Glutamatergic neuron (in vitro differentiated cells): ENCODE results near the gene CDK4. TPM values are rescaled to one million over a fixed set of nuclear protein-coding genes. Genes with fewer than 3 reads are reported as not detected.

Experiments
- DNase-seq: peaks from one replicate; pipeline ENCODE4 v3.0.0; 2022
- H3K27ac Mint-ChIP-seq: one replicate; pipeline ENCODE4 v1.8.0; 2020; ENCODE audit warnings: mild to moderate bottlenecking, mixed read lengths, inconsistent platforms; ENCODE audit not compliant: unreplicated experiment
- H3K27me3 Mint-ChIP-seq: one replicate; pipeline ENCODE4 v1.8.0; 2020; ENCODE audit warnings: mild to moderate bottlenecking, moderate library complexity, mixed read lengths, inconsistent platforms; ENCODE audit not compliant: unreplicated experiment
- H3K36me3 Mint-ChIP-seq: one replicate; pipeline ENCODE4 v1.8.0; 2020; ENCODE audit warnings: mild to moderate bottlenecking, mixed read lengths, inconsistent platforms; ENCODE audit not compliant: unreplicated experiment
- H3K4me1 Mint-ChIP-seq: one replicate; pipeline ENCODE4 v1.8.0; 2020; ENCODE audit warnings: mild to moderate bottlenecking, low read depth, mixed read lengths, inconsistent platforms; ENCODE audit not compliant: unreplicated experiment
- H3K4me3 Mint-ChIP-seq: one replicate; pipeline ENCODE4 v1.8.0; 2020; ENCODE audit warnings: mild to moderate bottlenecking, mixed read lengths, inconsistent platforms; ENCODE audit not compliant: unreplicated experiment
- H3K9me3 Mint-ChIP-seq: one replicate; pipeline ENCODE4 v1.8.0; 2020; ENCODE audit warnings: mild to moderate bottlenecking, moderate library complexity, mixed read lengths, inconsistent platforms; ENCODE audit not compliant: unreplicated experiment
- total RNA-seq: library from RNA; stranded (reverse); fragmentation: NEBNext Ultra II Directional; extraction: Animal tissue kit (Norgen Biotek cat#: 25700); gene quantifications from one replicate; pipeline ENCODE4 v1.2.1, GENCODE V29; 2021; ENCODE audit not compliant: unreplicated experiment
- TF ChIP-seq, protein P1 (sequence below): fragments of 200-600 bp; sonication (generic); IDR thresholded peaks from one replicate; pipeline ENCODE4 v1.5.0; 2021; ENCODE audit not compliant: partially characterized antibody, unreplicated experiment

The CDK4 gene
- total RNA-seq, 1 donor from 2014 or later, result 123 TPM

DNA sequence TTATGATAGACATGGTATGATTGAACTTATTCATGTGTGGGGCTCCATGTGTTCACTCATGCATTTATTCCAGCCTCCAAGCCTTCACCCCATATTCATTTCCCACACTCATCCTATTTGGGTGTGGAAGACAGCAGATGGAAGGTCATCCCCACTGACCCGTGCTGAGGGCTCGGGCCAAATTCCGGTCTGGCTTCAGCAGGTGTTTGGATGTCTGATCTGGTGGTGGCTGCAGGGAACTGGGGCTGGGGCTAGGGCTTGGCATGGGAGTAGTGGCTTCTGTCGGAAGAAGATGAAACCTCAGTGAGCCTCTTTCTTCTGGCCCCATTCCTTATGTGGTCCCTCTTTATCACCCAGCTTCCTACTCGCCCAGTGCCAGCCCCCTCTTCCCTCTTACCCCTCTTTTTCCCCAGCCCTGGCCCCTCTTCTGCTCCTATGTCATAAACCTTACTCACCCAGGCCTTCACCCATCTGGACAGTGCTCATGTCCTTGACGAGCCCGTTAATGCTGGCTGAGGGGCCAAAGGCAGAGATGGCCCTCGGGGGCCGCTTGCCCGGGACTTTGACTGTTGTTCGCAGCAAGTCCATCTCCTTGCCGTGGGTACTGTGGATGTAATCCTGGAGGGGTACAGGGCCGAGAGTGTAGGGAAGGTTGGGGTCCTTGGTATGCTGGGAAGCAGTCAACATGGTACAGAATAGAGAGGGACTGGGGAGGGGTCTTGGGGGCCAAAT is 21.6 kb downstream of the CDK4 start:
- Mint-ChIP-seq H3K36me3 (peaks cover 25% of the 10 kb centered on the region), H3K4me1 (peaks cover 12% of the 10 kb centered on the region), H3K9me3 (peaks cover 16% of the 10 kb centered on the region), H3K27ac (no peak overlapping the region), H3K4me3 (no peak overlapping the region), H3K27me3 (peaks cover 38% of the 10 kb centered on the region)
- TF ChIP-seq, protein P1, sequence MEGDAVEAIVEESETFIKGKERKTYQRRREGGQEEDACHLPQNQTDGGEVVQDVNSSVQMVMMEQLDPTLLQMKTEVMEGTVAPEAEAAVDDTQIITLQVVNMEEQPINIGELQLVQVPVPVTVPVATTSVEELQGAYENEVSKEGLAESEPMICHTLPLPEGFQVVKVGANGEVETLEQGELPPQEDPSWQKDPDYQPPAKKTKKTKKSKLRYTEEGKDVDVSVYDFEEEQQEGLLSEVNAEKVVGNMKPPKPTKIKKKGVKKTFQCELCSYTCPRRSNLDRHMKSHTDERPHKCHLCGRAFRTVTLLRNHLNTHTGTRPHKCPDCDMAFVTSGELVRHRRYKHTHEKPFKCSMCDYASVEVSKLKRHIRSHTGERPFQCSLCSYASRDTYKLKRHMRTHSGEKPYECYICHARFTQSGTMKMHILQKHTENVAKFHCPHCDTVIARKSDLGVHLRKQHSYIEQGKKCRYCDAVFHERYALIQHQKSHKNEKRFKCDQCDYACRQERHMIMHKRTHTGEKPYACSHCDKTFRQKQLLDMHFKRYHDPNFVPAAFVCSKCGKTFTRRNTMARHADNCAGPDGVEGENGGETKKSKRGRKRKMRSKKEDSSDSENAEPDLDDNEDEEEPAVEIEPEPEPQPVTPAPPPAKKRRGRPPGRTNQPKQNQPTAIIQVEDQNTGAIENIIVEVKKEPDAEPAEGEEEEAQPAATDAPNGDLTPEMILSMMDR, result no peak
- no peak for DNase-seq

DNA sequence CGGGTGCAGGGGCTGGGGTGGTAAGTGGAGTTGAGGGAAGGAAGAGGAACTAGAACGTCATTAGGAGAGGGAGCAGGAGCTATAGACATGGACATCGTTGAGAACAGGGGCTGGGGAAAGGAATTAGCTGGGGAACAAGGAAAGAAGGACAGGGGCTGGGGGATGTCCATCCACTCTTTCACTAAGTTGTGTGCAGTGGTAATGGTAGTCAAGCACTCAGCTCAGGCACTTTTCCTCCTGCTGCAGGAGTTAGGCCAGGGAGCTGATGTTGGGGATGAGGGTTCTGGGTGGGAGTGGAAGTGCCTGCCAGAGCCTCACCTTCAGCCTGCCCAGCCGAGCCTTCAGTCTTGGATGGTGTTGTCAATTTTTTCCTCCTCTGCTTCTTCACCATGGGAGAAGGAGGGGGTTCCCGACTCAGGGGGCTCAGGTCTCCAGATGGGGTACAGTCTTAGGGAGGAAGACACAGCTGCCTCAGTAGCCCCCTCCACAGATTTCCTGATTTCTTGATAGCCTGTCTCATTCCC is 22.7 kb downstream of the CDK4 start:
- DNase-seq, result no peak
- TF ChIP-seq, protein P1, result no peak
- peaks cover 9% of the 10 kb centered on the region for H3K9me3 Mint-ChIP-seq
- H3K4me1 Mint-ChIP-seq, result peaks cover 4% of the 10 kb centered on the region
- no peak overlapping the region for H3K4me3 Mint-ChIP-seq
- H3K36me3 Mint-ChIP-seq, result peaks cover 20% of the 10 kb centered on the region
- H3K27me3 Mint-ChIP-seq, result peaks cover 30% of the 10 kb centered on the region
- no peak overlapping the region for H3K27ac Mint-ChIP-seq

DNA sequence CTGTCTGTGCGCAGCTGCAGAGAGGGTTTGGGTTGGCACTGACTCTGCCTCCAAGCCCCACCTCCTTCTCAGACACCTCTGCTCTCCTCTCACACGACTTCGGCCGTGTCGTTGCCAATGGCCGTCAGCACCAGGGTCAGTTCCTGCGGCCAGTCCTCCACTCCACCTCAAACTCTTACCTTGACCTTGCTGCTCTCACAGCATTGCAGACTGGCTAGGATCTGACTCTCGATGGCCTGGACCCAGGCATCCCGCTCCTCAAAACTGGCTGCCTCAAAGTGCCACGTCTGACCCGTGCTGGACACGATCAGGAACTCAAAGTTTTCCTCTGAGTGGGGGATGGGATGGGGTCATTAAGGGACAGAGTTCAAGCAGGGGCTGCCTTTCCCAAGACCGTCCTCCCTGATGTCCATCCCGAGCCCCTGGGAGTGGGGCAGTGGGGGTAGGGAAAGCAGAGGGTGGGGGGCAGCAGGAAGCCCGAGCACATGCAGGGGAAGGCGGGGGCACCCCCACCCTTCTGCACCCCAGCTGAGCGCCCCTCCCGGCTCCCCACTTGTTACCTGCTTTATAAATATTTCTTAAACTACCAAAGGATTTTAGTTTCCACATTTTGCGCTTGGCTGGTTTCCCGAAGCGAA is 24.2 kb downstream of the CDK4 start:
- H3K27ac Mint-ChIP-seq, result peak overlapping the region; percentile 7
- no peak for DNase-seq
- H3K4me3 Mint-ChIP-seq, result peak overlapping the region; percentile 64
- TF ChIP-seq, protein P1, result no peak
- peaks cover 9% of the 10 kb centered on the region for H3K4me1 Mint-ChIP-seq
- peaks cover 28% of the 10 kb centered on the region for H3K27me3 Mint-ChIP-seq
- peaks cover 13% of the 10 kb centered on the region for H3K9me3 Mint-ChIP-seq
- H3K36me3 Mint-ChIP-seq, result peaks cover 19% of the 10 kb centered on the region

DNA sequence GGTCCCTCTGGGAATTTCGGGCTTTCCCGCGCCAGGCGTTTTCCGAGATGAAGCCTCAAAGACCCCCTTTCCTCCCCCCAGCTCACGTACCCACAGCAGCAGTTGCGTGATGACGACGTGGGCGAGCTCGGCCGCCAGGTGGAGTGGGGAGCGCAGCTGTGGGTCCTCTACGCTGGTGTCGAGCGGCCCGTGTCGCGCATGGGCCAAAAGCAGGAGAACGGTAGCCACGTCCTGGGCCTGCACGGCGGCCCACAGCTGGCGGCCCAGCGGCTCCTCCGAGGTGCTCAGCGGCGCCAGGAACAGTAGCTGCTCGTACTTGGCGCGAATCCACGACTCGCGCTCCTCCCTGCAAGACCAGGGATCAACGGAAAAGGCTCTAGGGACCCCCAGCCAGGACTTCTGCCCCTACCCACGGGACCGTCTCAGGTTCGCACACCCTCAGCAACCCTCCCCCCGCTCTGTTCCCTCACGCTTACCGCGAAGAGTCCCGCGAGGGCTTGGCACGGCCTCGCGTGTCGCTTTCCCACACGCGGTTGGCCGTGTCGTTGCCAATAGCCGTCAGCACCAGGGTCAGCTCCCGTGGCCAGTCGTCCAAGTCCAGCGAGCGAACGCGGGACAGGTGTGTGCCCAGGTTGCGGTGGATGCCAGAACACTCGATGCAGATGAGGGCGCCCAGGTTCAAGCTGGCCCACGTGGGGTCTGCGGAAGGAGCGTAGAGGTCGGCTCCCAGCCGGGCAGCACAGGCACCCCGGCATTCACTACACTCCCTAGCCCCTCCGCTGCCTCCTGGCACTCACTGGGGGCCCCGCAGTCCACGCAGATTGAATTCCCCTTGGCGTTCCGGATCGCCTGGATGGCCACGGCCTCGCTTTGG is 25.0 kb downstream of the CDK4 start:
- no peak overlapping the region for H3K4me3 Mint-ChIP-seq
- peaks cover 19% of the 10 kb centered on the region for H3K36me3 Mint-ChIP-seq
- H3K4me1 Mint-ChIP-seq, result peaks cover 12% of the 10 kb centered on the region
- H3K27ac Mint-ChIP-seq, result no peak overlapping the region
- peaks cover 15% of the 10 kb centered on the region for H3K9me3 Mint-ChIP-seq
- TF ChIP-seq, protein P1, result no peak
- peak; percentile 42 for DNase-seq
- H3K27me3 Mint-ChIP-seq, result peaks cover 31% of the 10 kb centered on the region
